Pulmonary artery endothelial cell (primary cell): ENCODE data around the gene GPR35. TPM values are rescaled to one million over a fixed set of nuclear protein-coding genes. Genes with fewer than 3 reads are reported as not detected.

Experiments used
- DNase-seq: peaks from one replicate; pipeline ENCODE4 v3.0.0-alpha.2; 2011; ENCODE audit warnings: low read depth, low spot score
- total RNA-seq: library from RNA; depleted of rRNA; stranded (reverse); fragments of >200 nt; gene quantifications from 2 replicates; pipeline ENCODE4 v1.2.3, GENCODE V29; 2014

Gene GPR35, protein sequence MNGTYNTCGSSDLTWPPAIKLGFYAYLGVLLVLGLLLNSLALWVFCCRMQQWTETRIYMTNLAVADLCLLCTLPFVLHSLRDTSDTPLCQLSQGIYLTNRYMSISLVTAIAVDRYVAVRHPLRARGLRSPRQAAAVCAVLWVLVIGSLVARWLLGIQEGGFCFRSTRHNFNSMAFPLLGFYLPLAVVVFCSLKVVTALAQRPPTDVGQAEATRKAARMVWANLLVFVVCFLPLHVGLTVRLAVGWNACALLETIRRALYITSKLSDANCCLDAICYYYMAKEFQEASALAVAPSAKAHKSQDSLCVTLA
- 0.13 and 0.21 TPM in 2 replicates for total RNA-seq

DNA sequence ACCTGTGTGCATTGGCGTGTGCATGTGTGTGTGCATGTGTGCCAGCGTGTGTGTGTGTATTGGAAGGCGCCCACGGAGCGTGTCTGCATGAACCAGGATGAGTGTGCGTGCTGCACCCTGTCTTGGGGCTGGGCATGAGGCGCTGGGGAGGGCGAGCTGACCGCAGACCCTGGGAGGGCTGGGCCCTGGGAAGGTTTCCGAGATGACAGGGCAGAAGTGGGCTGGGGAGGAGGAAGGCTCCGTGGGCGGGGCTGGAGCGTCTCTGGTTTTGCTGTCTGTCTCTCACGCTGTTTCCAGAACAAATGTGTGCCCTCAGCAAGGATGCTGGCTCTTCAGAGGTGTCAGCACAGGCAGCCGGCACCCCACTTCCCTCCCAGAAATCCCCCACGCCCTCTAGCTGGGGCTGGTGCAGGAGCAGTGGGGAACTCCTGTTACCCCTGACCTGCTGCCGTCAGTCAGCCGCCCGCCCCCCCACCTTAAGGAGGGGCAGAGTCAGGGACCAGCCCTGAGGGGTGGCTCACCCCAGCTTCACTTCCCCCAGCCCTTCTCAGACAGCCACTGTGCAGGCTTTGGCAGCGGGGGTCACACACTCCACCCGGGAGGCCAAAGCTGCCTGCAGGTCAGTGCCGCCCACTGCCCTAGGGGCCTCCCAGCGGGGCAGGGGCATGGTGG, at the start of gene GPR35:
GPR35 (plus strand) TSS at position 531 of the 672 bp plus-strand sequence. CDS start 4,473 bp downstream, outside the sequence.
- DNase-seq = no peak

DNA sequence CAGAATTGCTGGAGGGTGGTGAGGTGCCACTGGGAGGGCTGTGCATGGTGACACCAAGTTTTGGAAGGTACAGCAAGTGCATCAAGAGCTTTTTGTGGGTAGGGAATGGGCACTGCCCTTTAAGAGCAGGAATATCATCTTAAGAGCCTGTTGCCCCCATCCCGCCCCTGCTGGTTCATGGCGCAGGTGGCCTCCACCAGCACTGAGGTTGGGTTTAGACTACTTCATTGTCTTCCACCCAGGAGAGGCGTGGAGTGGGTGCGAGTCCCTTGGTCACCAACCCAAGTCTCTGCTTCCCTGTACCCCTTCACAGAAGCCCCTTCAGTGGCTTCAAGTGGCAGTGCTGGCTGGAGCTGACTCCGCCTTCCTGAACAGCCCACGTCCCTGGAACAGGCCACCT, 49.2 kb upstream of the GPR35 start:
- DNase-seq = no peak

DNA sequence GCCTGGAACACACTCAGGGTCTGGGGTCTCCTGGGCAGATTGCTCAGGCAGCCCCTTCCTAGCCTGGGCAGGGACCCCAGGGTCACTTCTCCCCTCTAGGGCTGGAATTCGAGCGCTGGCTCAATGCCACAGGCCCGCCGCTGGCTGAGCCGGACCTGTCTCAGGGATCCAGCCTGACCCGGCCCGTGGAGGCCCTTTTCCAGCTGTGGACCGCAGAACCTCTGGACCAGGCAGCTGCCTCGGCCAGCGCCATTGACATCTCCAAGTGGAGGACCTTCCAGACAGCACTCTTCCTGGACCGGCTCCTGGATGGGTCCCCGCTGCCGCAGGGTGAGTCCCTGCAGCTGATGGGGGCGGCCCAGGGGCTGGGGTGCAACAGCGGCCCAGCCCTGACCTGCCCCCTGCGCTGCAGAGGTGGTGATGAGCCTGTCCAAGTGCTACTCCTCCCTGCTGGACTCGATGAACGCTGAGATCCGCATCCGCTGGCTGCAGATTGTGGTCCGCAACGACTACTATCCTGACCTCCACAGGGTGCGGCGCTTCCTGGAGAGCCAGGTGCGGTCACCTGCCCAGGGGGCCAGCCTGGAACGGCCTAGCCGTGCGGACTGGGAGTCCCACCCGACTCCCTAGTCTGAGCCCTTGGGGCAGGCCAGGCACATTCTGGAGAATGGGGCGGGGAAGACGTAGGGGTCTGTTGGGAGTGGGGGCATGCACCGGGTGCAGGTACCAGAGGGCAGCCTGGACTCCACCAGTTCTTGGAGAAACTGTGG, 48.7 kb upstream of the GPR35 start:
- DNase-seq = no peak

GRCh38 chr2:240577281-240578109, 47.8 kb upstream of the GPR35 start:
- no peak for DNase-seq

- DNase-seq = no peak
Observed at GRCh38 chr2:240578110-240578450, 47.2 kb upstream of the GPR35 start.

- no peak for DNase-seq
Observed at GRCh38 chr2:240578488-240578887, 46.8 kb upstream of the GPR35 start.

GRCh38 chr2:240579071-240579762, 46.1 kb upstream of the GPR35 start:
- no peak for DNase-seq

GRCh38 chr2:240579771-240580614, 45.3 kb upstream of the GPR35 start:
- no peak for DNase-seq

- no peak for DNase-seq
Observed at GRCh38 chr2:240581811-240582210, 43.5 kb upstream of the GPR35 start.

- no peak for DNase-seq
Observed at GRCh38 chr2:240582781-240583180, 42.5 kb upstream of the GPR35 start.

DNA sequence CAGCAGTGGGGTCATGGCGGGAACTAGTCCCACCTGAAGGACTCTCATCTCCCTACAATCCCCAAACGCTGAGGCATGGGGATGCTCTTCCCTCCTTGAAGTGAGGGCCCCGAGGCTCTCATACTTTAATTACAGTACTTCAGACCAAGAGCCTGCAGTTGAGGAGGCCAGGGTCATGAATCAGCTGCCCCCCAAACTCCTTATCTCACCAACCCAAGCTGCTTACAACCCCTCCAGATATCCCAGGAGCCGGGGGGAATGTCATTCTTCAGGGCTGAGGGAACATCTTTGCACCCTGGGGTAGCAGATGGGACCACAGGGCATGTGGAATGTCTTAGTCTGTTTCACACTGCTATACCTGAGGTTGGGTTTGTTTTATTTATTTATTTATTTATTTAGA, 41.5 kb upstream of the GPR35 start:
- no peak for DNase-seq

DNA sequence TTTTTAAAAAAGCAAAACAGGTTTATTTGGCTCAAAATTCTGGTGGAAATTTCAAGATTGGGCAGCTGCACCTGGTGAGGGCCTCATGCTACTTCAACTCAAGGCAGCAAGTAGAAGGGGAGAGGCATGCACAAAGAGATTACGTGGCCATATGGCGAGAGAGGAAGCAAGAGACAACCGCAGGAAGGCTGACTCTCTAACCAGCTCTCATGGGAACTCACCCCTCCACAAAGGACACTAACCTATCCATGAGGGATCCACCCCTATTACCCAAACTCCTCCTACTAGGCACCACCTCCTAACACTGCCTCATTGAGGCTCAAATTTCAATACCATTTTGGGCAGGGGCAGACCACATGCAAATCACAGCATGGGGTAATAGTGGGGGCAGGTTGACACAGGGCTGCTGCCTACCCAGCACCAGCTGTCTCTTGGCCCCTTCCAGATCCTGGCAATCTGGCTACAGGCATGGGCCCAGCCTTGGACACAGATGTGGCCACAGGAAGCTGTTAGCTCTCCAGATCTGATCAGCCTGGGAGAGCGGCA, 40.7 kb upstream of the GPR35 start:
- no peak for DNase-seq

GRCh38 chr2:240585101-240585500, 40.2 kb upstream of the GPR35 start:
- no peak for DNase-seq

GRCh38 chr2:240585681-240586197, 39.5 kb upstream of the GPR35 start:
- DNase-seq = no peak

DNA sequence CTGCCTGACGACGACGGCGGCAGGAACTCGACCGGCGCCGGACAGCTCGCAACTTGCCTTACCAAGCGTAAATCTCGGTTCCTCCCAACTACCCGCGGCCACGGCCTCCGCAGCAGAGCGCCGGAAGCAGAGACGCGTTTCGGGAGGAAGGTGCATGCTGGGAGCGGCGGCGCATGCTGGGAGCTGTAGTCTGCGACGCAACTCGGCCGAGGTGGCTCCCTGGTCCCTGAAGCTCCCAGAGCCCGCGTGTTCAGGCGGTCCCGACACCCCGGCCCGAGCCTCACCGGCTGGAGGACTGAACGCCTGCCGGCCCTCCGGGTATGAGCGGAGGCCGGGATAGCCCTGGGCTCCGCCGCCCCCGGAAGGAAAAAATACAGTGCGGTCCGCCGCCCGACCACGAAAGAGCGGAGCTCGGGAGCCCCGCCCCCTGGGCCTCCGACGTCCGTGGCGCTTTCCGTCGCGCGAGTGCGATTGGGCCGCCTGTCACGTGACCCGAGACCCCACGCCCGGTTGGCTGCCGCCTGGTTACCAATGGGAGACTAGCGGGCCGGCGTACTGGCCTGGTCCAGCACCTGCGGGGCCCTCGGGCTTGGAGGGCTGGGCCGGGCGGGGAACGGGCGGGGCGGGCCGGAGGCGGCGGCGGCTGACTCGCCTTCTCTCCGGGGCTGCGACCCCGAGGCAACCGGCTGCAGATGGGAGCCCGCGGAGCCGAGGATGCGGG, 38.9 kb upstream of the GPR35 start, which contains the start of gene CAPN10:
CAPN10 (plus strand) TSS at position 537 of the 721 bp plus-strand sequence; CDS start at position 715, 178 bp downstream.
- DNase-seq = peak; percentile 81

DNA sequence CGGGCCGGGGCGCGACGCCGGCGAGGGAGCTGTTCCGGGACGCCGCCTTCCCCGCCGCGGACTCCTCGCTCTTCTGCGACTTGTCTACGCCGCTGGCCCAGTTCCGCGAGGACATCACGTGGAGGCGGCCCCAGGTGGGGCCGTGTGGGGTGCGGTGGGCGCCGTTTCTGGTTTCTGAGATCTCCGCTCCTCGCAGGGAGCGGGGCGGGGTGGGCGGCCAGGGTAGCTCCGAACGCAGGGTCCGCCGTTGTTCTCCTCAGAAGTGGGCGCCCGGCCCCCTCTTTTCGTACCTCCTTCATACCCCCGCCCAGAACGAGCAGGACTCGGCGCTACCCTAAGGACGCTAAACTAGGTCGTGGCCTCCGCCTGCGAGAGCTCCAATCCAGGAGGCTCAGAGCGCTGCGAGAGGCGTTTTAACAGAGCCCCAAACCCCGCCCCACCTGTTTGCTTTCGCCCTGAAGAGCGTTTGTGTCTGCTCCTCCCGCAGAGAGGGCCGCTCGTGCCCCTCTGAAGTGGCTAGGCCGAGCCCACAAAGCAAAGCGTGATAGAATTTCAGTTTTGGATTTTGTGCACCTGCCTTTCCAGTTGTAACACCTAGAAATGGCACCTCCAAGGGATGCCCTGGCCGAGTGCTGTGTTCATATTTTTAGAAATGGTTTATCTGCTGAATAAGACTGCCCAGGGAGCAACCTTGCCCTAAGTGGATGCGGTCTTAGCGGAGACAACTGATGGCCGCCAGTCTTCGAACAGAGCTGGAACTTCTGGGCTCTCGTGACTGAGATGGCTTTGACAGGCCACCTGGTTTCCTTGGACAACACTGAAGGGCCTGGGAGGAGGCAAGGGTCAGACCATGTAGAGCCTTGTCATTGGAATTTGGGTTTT, 38.1 kb upstream of the GPR35 start:
- no peak for DNase-seq

GRCh38 chr2:240588006-240588655, 37.1 kb upstream of the GPR35 start:
- no peak for DNase-seq
